Spleen (tissue), 7 donors: Measurements from ENCODE around the gene SAP30BP.

Experiments
- POLR2A ChIP-seq, 3 donors: fragments of 450-650 bp; IDR thresholded peaks; one replicate each; pipeline ENCODE4 v1.5.1; 2017; ENCODE audit warnings: antibody characterized with exemption in 3 of 3, mild to moderate bottlenecking in 1 of 3
- TF ChIP-seq, protein P1 (sequence below), 11 experiments: fragments of 200-600 bp in 7 of 11; fragments of 450-650 bp in 4 of 11; sonication (generic) in 4 of 11; IDR thresholded peaks in 8 of 11; conservative IDR thresholded peaks in 3 of 11; 1 replicate in 7 of 11; 2 replicates in 4 of 11; pipeline versions ENCODE4 v1.4.0 to v1.8.0; 2016 to 2021; ENCODE audit warnings: antibody characterized with exemption in 11 of 11, inconsistent platforms in 4 of 11, mild to moderate bottlenecking in 1 of 11
- donor health status: DM: no; HTN: no; CAD: no; lungs with moderate emphysema.
- donor health status: DM: no; HTN: no; CAD: no.
- donor health status: DM: no; HTN: no; CAD: no.

DNA sequence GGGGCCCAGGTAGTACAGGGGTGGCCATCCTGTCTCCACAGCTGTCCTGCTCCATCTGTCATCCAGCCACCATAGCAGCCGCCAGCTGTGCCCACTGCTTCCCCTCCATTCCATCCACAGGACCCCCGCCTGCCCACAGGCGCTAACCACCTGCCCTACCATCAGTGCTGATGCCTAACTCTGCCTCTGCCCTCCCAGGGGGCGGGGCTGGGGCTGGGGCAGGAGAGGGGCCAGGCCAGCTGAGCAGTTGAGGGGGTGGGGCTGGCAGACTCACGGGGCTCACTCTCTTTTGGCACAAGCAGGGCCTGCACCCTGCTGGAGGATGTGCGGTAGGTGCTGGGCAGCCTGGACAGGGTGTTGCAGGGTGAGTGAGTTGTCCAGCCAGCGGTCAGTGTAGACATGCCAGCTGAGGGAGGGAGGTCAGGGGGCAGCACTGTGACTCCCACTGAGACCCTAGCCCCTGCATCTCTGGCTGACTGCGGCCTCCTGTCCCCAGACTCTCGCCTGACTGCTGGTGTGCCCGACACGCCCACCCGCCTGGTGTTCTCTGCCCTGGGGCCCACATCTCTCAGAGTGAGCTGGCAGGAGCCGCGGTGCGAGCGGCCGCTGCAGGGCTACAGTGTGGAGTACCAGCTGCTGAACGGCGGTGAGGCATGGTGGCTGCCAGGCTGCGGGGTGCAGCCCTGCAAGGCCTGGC, 88.2 kb downstream of the SAP30BP start:
- TF ChIP-seq, protein P1, sequence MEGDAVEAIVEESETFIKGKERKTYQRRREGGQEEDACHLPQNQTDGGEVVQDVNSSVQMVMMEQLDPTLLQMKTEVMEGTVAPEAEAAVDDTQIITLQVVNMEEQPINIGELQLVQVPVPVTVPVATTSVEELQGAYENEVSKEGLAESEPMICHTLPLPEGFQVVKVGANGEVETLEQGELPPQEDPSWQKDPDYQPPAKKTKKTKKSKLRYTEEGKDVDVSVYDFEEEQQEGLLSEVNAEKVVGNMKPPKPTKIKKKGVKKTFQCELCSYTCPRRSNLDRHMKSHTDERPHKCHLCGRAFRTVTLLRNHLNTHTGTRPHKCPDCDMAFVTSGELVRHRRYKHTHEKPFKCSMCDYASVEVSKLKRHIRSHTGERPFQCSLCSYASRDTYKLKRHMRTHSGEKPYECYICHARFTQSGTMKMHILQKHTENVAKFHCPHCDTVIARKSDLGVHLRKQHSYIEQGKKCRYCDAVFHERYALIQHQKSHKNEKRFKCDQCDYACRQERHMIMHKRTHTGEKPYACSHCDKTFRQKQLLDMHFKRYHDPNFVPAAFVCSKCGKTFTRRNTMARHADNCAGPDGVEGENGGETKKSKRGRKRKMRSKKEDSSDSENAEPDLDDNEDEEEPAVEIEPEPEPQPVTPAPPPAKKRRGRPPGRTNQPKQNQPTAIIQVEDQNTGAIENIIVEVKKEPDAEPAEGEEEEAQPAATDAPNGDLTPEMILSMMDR (IDR thresholded peaks at IDR 0.05 in 8 of 11, conservative IDR thresholded peaks at IDR 0.05 in 3 of 11), result no peak
- TF ChIP-seq POLR2A (IDR thresholded peaks at IDR 0.05), result no peak
